HAP-1 (cell line): ENCODE results near the gene WNT8A.
A peak's percentile ranks its signal among the peaks of the same experiment; 100 is the strongest.
"Not testable (repeated sequence)": the region's sequence is repeated elsewhere in the genome, so short reads cannot be mapped to it uniquely, and the experiment has no call there.

Source experiments
- DNase-seq, 2 experiments: peaks; one replicate each; pipeline ENCODE4 v3.0.0-alpha.2; 2016 to 2020; ENCODE audit warnings: low spot score in 2 of 2
- H3K27me3 ChIP-seq: fragments of 250-450 bp; sonication (Bioruptor Pico); 2 replicates; pipeline ENCODE4 v1.5.1; 2020; ENCODE audit warnings: low read depth, mild to moderate bottlenecking, moderate library complexity
- H3K36me3 ChIP-seq: fragments of 250-450 bp; sonication (Bioruptor Pico); replicated peaks from 2 replicates; pipeline ENCODE4 v1.5.1; 2020; ENCODE audit warnings: mild to moderate bottlenecking
- H3K4me1 ChIP-seq: fragments of 250-450 bp; sonication (Bioruptor Pico); 2 replicates; pipeline ENCODE4 v1.5.1; 2020; ENCODE audit warnings: mild to moderate bottlenecking
- H3K4me3 ChIP-seq: fragments of 250-450 bp; sonication (Bioruptor Pico); 2 replicates; pipeline ENCODE4 v1.5.1; 2020; ENCODE audit warnings: mild to moderate bottlenecking, moderate library complexity
- H3K9me3 ChIP-seq: fragments of 250-450 bp; sonication (Bioruptor Pico); 2 replicates; pipeline ENCODE4 v1.5.1; 2020; ENCODE audit warnings: mild to moderate bottlenecking, moderate library complexity
- in situ Hi-C: fragments of 300-500 bp; cut with MboI; formaldehyde crosslinking; loops from 3 replicates; pipeline ENCODE4 v1.14.3; 2020; ENCODE audit warnings: low sequenced_read_pairs, inconsistent platforms, mixed read lengths

WNT8A gene, protein sequence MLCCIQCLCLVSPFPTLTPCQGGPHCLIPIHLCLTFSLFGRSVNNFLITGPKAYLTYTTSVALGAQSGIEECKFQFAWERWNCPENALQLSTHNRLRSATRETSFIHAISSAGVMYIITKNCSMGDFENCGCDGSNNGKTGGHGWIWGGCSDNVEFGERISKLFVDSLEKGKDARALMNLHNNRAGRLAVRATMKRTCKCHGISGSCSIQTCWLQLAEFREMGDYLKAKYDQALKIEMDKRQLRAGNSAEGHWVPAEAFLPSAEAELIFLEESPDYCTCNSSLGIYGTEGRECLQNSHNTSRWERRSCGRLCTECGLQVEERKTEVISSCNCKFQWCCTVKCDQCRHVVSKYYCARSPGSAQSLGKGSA

DNA sequence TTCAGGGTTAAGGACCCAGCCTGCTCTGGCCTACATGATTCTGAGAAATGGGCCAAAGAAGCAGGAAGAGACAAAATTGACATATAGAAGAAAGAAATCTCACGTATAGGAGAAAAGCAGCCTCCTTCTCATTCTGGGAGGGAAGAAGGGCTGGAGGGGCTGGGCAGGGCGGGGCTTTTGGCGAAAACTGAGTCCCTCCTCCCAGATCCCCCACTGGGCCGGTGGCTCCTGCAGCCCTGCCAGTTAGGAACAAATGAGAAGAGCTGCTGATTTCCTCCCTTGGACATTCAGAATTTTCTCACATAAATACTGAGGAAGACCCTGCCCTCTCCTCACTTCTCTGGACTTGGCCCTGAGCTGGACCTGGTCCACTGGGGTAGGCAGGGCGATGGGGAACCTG is at the start of gene WNT8A:
TSS of gene WNT8A (plus strand) at position 332 of the 400 bp plus-strand sequence. CDS start 95 bp downstream, outside the sequence.
- no peaks in the 10 kb centered on the region for H3K36me3 ChIP-seq
- in situ Hi-C loops: no loop called here
- no peaks in the 10 kb centered on the region for H3K9me3 ChIP-seq
- DNase-seq: no peak
- no peak within 1 kb of the TSS for H3K4me3 ChIP-seq
- H3K4me1 ChIP-seq: no peaks in the 10 kb centered on the region
- H3K27me3 ChIP-seq: no peaks in the 10 kb centered on the region

GRCh38 chr5:138035605-138036537 is 48.0 kb upstream of the WNT8A start:
- in situ Hi-C loops: no loop called here
- H3K4me1 ChIP-seq: peaks cover 7% of the 10 kb centered on the region
- H3K4me3 ChIP-seq: no peak overlapping the region
- DNase-seq: peak; percentile 79 to 92
- H3K27me3 ChIP-seq: no peaks in the 10 kb centered on the region
- H3K9me3 ChIP-seq: no peaks in the 10 kb centered on the region
- no peaks in the 10 kb centered on the region; the same call in 1 of the 2 replicates for H3K36me3 ChIP-seq

DNA sequence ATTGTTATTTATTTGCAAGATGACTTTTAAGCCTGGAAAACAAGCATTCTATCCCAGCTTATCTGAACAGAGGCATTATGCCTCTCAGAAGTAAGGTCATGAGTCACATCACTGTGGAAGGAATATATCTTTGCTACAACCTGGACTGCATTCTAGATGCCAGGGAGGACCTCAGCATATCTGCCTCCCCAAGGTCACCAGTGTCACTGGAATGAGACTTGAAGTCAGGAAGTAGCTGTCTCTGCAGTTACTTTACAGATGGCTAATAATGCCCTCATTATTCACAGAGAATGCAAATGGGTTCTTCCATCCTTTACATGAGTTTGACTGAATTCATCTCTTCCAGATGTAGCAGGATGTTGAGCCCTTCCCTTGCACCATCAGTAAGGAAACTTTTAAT is 46.6 kb upstream of the WNT8A start:
- in situ Hi-C loops: no loop called here
- H3K9me3 ChIP-seq: no peaks in the 10 kb centered on the region
- no peaks in the 10 kb centered on the region; the same call in 1 of the 2 replicates for H3K36me3 ChIP-seq
- H3K27me3 ChIP-seq: no peaks in the 10 kb centered on the region
- peaks cover 7% of the 10 kb centered on the region for H3K4me1 ChIP-seq
- DNase-seq: no peak
- H3K4me3 ChIP-seq: no peak overlapping the region

GRCh38 chr5:138037907-138038633 is 45.8 kb upstream of the WNT8A start:
- Histone ChIP-seq H3K27me3 (no peaks in the 10 kb centered on the region), H3K36me3 (no peaks in the 10 kb centered on the region), H3K4me1 (peaks cover 7% of the 10 kb centered on the region), H3K4me3 (no peak overlapping the region), H3K9me3 (no peaks in the 10 kb centered on the region)
- in situ Hi-C loops: no loop called here
- no peak for DNase-seq

- in situ Hi-C loops: no loop called here
- Histone ChIP-seq H3K4me1 (peaks cover 2% of the 10 kb centered on the region), H3K4me3 (no peak overlapping the region), H3K27me3 (no peaks in the 10 kb centered on the region), H3K36me3 (no peaks in the 10 kb centered on the region), H3K9me3 (no peaks in the 10 kb centered on the region)
- DNase-seq: no peak
Measured at GRCh38 chr5:138038826-138039225, 45.0 kb upstream of the WNT8A start.

DNA sequence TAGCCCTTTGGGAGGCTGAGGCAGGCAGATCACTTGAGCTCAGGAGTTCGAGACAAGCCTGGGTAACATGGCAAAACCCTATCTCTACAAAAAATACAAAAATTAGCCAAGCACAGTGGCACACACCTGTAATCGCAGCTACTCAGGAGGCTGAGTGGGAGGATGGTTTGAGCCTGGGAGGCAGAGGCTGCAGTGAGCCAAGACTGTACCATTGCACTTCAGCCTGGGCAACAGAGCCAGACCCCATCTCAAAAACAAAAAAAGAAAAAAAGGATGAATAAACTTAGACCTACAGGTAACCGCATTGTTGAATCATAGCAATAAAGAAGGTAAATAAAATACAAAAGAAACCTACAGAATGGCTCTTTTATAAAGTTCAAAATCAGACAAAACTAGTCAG is 38.5 kb upstream of the WNT8A start:
- H3K9me3 ChIP-seq, H3K36me3 ChIP-seq, H3K27me3 ChIP-seq, H3K4me3 ChIP-seq, H3K4me1 ChIP-seq, DNase-seq, in situ Hi-C loops: not testable (repeated sequence)

DNA sequence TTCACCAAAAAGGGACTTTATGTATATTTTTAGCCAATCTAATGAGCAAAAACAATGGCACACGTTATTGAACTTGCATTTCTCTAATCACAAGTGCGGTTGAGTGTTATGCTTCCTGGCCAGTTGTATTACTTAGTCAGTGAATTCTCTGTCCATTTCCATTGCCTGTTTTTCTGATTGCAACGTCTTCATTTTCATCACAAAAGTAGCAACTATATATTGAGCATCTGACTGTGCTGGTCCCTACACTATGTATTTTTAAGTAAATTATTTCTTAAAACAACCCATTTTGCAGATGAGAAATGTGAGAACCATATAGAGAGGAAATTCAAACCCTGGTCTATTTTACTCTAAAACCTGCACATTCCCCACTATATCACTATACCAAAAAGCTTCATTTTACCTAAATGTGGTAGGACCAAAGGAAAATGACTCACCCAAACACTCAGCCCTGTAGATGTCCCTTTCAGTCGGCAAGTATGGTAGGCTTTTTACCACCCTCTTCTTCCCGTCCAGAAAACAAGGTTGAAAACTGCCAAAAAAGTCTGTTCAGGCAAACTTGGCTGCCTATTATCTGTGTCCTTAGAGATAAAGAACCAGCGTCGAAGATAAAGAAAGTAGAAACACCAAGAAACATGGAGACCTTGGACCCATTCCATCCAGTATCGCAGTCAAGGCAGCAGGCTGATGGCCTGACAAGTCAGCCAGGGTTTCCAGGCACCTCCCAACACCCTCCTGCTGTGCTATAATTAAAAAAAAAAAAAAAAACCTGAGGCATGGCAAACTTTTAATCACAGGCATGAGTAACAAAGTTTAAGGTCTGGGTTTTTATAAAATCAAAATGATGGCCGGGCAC is 32.2 kb upstream of the WNT8A start:
- no peaks in the 10 kb centered on the region for H3K36me3 ChIP-seq

DNA sequence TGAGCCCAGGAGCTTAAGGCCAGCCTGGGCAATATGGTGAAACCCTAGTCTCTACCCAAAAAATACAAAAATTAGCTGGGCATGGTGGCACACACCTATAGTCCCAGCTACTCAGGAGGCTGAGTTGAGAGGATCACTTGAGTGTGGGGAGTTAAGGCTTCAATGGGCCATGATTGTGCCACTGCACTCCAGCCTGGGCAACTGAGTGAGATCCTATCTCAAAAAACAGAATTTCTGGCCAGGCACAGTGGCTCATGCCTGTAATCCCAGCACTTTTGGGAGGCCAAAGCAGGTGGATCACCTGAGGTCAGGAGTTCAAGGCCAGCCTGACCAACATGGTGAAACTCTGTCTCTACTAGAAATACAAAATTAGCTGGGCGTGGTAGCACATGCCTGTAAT is 31.1 kb upstream of the WNT8A start:
- in situ Hi-C loops: loop anchor here (25.0 kb wide), 1 partner anchor 415 kb away; no protein-coding TSS in a partner anchor
- H3K4me3 ChIP-seq, H3K27me3 ChIP-seq, H3K36me3 ChIP-seq, H3K9me3 ChIP-seq, DNase-seq, H3K4me1 ChIP-seq: not testable (repeated sequence)

More for the DNA sequence above, 32.2 kb upstream of the WNT8A start:
- no peak for DNase-seq
- no peaks in the 10 kb centered on the region for H3K9me3 ChIP-seq
- H3K4me3 ChIP-seq: no peak overlapping the region
- H3K4me1 ChIP-seq: no peaks in the 10 kb centered on the region
- in situ Hi-C loops: loop anchor here (25.0 kb wide), 1 partner anchor 414 kb away; no protein-coding TSS in a partner anchor
- no peaks in the 10 kb centered on the region for H3K27me3 ChIP-seq

- Histone ChIP-seq H3K27me3 (no peaks in the 10 kb centered on the region), H3K9me3 (no peaks in the 10 kb centered on the region), H3K4me1 (no peaks in the 10 kb centered on the region), H3K36me3 (no peaks in the 10 kb centered on the region), H3K4me3 (no peak overlapping the region)
- in situ Hi-C loops: loop anchor here (25.0 kb wide), 1 partner anchor 416 kb away; no protein-coding TSS in a partner anchor
- no peak for DNase-seq
Measured at GRCh38 chr5:138053554-138053953, 30.3 kb upstream of the WNT8A start.

- Histone ChIP-seq H3K9me3 (no peaks in the 10 kb centered on the region), H3K36me3 (no peaks in the 10 kb centered on the region), H3K27me3 (no peaks in the 10 kb centered on the region), H3K4me3 (no peak overlapping the region), H3K4me1 (no peaks in the 10 kb centered on the region)
- no peak for DNase-seq
- in situ Hi-C loops: loop anchor here (25.0 kb wide), 1 partner anchor 417 kb away; no protein-coding TSS in a partner anchor
Measured at GRCh38 chr5:138054206-138054605, 29.6 kb upstream of the WNT8A start.

DNA sequence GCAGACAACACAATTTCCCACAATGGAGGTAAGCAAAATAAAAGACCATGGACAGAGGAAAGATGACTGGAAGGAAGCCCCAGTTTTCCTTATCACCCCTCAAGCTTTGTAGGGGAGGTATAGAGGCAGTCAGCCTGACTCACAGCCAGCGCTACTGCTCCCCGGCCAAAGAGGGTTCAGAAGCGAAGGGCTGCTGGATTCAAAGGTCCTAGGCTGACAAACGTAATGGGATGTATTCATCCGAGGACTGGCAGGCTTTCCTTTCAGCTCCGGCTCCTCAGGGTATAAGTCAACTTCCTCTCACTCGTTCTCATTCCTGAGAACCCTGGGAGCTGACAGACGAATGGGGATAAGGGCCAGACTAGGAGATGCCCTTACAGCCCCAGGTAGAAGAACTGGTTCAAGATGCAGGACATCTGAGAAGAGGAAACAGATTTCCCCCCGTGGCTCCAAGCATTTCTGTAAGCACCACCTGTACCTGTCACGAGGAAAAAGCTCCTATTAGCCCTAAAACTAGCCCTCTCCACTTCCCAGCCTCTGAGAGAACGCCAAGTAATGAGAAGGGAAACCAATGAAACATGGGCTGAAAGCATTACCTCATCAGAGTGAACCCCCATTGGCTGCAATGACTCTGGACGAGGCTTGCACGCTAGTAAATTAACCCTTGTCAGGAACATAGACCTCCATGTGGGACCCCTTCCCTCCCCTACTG is 28.8 kb upstream of the WNT8A start:
- DNase-seq: no peak
- in situ Hi-C loops: loop anchor here (25.0 kb wide), 1 partner anchor 418 kb away; no protein-coding TSS in a partner anchor
- H3K27me3 ChIP-seq: no peaks in the 10 kb centered on the region

DNA sequence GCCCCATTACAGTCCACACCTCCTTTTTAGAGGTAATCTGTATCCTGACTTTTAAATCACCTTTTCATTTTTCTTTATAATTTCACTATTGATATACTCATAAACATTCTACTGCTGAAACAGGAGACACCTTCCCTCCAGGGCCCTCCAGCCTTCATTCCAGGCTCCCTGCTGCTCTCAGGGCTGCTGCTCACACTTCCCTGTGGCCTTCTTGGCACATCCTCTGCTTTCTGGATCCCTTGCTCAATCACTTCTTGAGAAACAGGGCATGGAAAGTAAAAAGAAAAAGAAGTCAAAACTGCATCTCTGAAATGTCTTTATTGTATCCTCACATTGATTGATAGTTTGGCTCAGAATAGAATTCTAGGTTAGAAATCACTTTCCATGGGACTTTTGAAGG is 19.3 kb upstream of the WNT8A start:
- in situ Hi-C loops: loop anchor here (25.0 kb wide), 1 partner anchor 427 kb away; no protein-coding TSS in a partner anchor
- Histone ChIP-seq H3K36me3 (no peaks in the 10 kb centered on the region), H3K4me1 (no peaks in the 10 kb centered on the region), H3K27me3 (no peaks in the 10 kb centered on the region), H3K9me3 (no peaks in the 10 kb centered on the region), H3K4me3 (no peak overlapping the region)
- no peak for DNase-seq

More for the DNA sequence above, 28.8 kb upstream of the WNT8A start:
- Histone ChIP-seq H3K4me3 (no peak overlapping the region), H3K9me3 (no peaks in the 10 kb centered on the region), H3K36me3 (no peaks in the 10 kb centered on the region), H3K4me1 (no peaks in the 10 kb centered on the region)
